Stimulated activated CD4-positive, alpha-beta T cell treated with anti-CD3 and anti-CD28 coated beads, Interleukin-4, amount 100 ng/mL, for 1 hour (primary cell): ENCODE results near the gene NT5C3B.
A peak's percentile ranks its signal among the peaks of the same experiment; 100 is the strongest.
"Not testable (repeated sequence)": the region's sequence is repeated elsewhere in the genome, so short reads cannot be mapped to it uniquely, and the experiment has no call there.

Experiments used
- DNase-seq: peaks from one replicate; pipeline ENCODE4 v3.0.0-alpha.2; 2020

Gene NT5C3B

DNA sequence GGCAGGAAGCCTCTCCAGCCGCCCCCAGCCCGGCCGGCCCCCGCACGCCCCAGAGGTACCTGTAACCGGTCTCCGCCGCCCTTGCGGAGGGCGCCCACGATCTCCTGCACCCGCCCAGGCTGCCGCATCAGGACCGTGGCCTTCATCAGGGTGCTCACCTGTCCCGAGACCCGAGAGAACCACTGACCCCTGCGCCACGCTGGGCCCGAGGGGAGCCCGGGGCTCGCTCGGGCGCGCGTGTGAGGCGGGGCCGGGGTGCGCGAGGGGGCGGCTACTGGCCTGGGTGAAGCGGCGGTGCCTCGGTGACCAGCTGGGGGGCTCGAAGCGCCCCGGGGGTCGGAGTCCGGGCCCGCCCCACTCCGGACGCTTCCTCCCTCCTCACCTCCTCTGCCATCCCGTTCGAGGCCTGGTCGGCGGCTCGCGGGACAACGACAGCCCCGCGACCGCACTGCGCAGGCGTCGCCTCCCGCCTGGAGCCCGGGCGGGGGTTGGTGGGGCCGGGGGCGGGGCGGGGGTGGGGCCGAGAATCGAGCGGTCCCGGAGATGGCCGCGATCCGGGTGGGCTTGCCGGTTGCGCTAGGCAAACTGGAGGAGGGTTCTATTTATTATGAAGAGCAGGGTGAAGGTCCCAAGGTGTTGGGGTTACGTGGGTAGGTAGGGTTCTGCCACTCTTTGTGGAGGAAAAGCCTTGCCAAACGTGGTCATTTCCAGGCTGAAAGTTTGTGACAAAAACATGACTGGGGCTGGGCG, at the start of gene NT5C3B:
TSS of gene NT5C3B (minus strand) at position 433 of the 750 bp plus-strand sequence. CDS start at position 394, 39 bp downstream.
- peak; percentile 60 for DNase-seq

DNA sequence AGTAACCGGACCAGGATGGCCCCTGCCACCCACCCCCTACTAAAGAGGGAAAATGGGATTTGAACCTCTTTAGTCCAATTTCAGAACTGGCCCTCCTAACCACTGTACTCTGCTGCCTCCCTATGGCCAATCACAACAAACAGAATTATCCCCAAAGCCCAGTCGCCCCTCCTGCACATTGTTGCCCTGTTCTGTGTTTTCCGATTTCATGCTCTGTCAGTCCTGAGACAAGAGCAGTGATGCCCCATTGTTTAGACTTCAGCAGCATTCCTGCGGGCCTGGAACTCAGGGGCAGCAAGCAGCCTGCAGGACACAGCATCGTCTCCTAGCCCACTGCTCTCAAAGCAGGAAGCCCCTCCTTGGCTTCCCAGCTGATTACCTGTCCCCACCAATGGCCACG, 49.7 kb upstream of the NT5C3B start:
- DNase-seq, result no peak

DNA sequence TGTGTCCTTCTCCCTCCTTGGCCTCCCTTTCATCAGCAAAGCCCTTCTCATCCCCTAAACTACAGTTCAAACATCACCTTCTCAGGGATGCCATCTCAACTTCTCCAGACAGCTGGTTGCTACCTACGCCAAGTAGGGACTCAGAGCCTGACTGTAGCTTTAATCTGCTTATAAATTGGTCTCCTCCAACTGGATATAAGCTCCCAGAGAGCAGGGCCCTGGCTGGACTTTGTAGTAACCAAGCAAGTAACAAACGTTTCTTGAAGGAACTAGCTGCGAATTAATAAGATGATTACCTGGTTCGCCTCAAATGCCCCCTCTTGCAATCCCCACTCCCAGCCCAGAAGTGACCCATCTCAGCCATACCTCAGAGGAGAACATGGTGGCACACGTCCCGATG, 46.7 kb upstream of the NT5C3B start:
- DNase-seq, result no peak

DNA sequence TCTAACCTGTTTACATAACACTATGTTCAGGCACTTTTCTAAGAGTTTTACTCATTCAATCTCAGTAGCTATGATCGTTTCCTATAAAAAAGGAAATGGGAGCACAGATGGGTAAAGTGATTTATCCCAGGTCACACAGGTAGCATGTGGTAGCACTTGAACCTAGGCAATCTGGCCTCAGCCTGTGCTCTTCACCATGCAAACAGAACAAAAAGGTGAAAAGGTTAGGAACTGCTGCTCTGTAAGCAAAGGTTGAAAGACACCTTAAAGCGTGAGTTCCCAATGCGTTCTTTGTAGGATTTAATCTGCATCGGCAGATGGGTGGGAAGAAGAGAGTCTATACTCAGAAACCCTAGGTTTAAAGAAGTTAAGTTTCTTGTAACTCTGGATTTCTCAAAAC, 44.1 kb upstream of the NT5C3B start:
- DNase-seq, result no peak

DNA sequence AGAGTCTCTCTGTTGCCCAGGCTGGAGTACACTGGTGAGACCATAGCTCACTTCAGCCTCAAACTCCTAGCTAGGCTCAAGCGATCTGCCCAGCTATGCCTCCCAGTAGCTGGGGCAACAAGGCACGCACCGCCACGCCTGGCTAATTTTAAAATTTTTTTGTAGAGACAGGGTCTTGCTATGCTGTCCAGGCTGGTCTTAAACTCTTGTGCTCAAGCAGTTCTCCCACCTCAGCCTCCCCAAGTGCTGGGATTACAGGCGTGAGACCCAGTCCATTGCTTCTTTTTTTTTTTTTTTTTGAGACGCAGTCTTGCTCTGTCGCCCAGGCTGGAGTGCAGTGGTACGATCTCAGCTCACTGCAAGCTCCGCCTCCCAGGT, 38.2 kb upstream of the NT5C3B start:
- DNase-seq, result not testable (repeated sequence)

GRCh38 chr17:41873559-41874292, 37.7 kb upstream of the NT5C3B start:
- DNase-seq, result no peak

- DNase-seq, result no peak
These were observed 35.8 kb upstream of the NT5C3B start for GRCh38 chr17:41871789-41872188.

DNA sequence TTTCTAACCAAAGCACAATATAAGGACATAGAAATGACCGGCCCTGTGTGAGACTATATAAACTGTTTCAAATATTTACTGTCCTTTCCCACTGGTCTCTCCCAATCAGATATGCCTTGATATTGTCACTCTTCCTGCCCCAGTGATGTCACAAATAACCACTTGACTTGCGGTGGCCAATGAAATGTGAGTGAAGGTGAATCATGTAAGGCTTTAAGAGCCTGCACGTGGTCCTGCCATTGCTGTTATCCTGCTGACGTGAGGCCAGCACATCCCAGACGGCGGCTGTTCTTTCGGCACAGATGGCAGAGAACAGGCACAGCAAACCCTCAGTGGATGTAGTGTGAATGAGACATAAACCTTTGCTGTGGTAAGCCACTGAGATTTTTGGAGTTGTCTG, 34.6 kb upstream of the NT5C3B start:
- DNase-seq, result no peak

DNA sequence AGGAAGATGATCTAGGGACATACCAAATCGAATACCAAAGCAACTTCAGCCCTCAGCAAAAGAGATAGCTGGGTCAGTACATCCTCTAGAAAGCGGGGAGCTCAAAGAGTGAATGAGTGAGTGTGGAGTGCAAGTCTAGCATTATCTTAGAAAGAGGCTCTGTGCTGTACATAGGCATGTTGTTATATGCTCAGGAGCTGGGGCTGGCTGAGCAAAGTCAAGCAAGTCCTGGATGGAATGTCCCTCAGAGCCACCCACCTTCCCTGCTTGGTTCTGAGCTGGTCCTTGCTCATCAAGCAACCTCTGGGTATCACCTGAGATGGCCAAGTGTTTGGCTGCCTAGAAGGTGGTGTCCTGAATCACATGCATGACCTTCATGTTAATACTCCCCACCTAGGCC, 34.1 kb upstream of the NT5C3B start:
- no peak for DNase-seq

DNA sequence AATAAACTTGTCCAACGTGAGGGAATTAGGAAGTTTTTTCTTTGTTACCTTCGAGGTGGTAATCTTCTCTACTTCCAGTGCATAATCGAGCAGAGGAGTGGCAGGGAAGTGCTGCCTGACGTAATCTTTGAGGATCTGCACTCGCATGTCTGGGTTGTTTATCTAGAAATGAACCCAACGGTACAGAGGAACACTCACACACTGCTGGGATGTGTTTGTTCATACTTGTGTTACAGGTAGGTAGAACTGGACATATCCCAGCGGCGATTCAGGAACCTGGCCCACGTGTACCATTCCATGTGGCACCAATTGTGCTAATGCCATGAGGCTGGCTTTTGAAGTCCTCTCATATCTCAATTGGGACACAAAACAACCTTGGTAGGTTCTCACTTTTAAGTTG, 33.4 kb upstream of the NT5C3B start:
- DNase-seq, result no peak

DNA sequence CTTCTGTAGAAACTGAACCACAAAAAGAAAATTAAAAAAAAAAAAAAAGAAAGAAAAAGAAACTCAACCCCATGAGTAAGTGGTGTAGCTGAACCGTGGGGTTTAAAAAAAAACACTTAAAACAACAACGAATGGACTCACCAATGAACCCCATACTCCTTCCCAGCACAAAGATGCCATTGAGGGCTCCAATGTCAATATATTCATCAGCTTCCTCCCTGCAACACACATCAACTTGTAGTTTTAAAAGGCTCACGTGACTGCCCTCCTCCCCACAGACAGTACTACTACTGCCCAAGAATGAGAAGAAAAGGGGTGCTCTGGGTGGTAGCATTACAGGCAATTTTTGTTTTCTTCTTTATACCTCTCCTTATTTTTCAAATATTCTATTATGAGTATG, 32.5 kb upstream of the NT5C3B start:
- no peak for DNase-seq

DNA sequence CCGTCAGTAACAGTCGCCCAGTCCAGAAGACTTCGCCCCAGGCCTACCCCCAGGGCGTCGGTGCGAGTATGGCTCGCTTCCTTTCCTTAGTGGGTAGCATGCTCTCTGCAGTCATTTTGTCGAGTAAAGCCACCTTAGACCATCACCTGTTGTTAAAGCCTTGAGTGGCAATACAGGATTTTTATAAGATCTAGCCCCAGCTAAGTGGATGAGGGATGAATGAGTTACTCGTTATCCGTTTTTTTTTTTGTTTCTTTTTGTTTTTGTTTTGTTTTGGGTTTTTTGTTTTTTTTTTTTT, 29.5 kb upstream of the NT5C3B start:
- no peak for DNase-seq

DNA sequence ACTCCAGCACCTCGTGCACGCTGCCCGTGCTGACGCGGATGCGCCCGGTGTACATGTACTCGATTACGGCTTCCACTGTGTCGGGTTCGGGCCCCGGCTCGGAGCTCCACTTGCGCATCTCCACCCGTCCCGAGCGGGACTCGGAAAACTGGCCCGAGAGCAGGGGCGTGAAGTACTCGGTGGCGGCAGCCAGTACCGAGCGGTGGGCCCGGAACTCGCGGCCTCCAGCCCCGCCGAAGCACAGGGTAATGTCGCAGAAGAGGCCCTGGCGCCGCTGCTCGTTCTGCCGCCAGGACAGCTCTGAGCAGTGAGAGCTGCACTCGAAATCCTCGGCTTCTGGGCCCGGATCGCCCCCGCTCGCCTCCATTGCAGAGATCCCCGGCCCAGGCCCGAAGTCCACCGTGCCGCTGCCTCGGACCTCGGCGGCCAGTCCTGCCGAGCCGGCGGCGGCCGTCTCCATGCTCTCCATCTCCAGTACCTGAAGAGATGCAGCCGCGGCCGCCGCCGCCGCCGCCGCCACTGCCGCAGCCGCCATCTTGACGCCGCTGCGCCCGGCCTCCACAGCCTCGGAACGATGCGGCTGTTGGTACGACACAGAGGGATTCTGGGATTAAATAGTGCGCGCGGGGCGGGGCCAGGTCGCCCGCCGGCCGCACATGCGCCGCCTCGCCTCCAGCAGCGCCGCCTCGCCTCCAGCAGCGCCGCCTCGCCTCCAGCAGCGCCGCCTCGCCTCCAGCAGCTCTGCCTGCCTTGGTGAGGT, 29.0 kb upstream of the NT5C3B start, which contains the start of gene KLHL11:
TSS of gene KLHL11 (minus strand) at position 588 of the 760 bp plus-strand sequence. CDS start at position 535, 53 bp downstream.
- DNase-seq, result peak; percentile 89

DNA sequence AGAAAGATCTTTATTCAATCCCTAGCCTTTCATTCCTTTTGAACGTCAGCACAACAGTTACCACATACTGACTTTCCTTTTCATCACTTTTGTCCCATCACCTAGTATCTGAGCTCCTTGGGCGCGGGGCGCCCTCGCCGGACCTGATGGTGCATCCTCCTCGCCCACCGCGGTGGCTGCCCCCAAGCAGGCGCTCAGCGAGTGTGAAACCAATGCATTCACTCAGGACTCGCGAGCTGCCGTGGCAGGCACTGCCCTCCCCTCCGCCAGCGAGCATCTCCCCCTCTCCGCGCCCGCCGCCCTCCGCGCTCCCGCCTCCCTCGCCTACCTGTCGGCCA, 28.4 kb upstream of the NT5C3B start:
- DNase-seq, result no peak

DNA sequence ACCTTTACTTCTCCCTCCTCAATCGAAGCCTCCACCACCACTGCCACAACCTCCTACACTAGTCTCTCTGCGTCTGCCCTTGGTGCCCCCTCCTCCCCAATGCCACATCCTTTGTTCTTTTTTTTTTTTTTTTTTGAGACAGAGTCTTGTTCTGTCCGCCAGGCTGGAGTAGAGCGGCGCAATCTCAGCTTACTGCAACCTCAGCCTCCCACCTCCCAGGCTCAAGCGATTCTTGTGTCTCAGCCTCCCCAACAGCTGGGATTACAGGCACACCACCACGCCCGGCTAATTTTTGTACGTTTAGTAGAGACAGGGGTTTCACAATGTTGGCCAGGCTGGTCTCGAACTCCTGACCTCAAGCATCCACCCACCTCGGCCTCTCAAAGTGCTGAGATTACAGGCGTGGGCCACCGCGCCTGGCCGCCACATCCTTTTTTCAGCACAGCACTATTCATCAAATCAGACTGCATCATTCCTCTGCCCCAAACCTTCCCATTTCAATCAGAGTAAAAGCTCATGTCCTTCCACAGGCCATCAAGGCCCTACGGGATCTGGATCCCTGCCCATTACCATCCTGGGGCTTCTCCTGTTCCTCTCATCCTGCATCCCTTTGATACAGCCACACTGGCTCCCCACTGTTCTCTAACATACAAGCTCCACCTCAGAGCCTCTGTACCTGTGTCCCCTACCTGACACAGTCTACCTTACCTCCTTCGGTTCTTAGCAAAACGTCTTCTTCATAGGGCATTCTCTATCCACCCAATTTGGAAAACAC, 27.2 kb upstream of the NT5C3B start:
- peak; percentile 7 for DNase-seq

DNA sequence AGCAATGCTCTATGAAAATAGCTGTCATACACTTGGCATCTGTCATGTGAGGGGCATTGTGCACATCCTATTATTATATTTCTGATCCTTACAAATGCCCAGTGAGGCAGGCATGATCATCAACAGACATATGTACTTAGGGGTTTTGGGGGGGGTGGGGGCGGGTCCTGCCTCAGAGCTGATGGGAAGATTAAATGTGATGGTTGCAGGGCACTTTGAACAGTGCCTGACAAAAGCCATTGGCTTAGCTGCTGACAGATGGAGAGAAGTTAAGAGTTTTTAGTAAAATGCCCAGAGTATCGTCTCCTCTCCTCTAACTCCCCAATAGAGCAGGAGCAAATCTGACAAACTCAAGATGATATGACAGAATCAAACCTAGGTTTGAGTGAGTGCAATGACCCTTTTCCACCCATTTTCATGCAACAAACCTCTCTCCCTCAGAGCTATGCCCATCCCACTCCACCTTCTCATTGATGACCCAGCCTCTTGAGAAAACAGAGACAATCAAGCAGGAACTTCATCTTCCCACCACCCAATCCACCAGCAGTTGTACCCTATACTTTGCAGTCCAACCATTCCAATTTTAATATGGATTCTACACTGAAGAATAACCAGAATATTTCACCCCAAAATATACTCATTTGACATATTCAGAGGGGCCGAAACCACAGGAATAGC, 24.4 kb upstream of the NT5C3B start:
- no peak for DNase-seq

- not testable (repeated sequence) for DNase-seq
These were observed 15.3 kb upstream of the NT5C3B start for GRCh38 chr17:41851382-41851781.

DNA sequence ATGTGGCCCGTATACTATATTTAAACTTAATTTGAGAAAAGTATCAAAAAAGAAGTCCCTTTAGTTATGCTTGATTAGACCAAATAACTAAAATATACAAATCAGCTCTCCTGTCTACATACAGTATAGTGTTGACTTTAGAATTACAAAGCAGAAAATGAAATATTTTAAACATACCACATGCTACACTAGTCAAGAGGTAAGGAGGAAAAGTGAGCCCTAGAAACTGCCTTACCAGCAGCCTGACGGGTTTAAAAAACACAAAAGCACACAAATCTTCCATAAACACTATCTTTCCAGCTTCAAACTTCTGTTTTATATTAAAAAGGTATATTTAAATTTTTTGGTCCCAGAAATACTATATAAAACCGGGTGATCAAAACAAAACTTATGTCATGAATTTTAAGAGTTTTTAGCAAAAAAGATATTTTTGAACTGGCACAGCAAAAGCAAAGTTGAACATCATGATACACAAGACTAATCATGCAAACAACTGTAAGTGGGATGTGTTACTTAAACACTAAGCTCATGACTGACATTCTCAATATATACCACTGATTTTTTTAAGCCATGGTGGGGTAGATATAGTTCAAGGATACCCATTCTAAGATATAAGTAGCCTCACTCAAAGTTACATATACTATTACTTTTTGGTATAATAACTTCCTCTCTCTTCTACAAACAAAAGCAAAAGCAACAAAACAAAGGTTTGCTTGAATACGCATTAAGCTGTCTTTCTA, 13.4 kb upstream of the NT5C3B start:
- no peak for DNase-seq

- no peak for DNase-seq
These were observed 12.8 kb upstream of the NT5C3B start for GRCh38 chr17:41848788-41849187.

- DNase-seq, result no peak
These were observed 8.9 kb upstream of the NT5C3B start for GRCh38 chr17:41844971-41845370.

DNA sequence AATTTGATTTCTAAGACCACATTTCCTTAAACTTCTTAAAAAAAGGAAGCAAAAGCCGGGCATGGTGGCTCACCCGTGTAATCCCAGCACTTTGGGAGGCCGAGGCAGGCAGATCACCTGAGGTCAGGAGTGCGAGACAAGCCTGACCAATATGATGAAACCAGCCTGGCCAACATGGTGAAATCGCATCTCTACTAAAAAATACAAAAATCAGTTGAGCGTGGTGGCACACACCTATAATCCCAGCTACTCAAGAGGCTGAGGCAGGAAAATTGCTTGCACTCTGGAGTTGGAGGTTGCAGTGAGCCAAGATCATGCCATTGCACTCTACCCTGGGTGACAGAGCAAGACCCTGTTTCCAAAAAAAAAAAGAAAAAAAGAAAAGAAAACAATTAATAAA, 4.7 kb upstream of the NT5C3B start:
- DNase-seq, result not testable (repeated sequence)

DNA sequence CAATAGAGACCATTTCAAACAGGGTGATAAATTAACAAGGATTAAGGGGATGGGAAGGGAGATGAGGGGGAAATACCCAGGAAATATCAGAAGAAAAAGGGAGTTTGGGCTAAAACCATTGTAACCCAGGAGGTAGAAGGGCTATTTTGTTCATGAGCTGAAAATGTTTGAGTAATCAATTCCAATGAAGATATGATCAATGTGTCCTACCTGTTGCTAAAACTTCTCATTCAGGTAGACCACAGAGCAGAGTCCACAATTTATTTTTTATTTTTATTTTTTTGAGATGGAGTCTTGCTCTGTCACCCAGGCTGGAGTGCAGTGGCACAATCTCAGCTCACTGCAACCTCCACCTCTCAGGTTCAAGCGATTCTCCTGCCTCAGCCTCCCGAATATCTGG, 3.4 kb upstream of the NT5C3B start:
- DNase-seq, result not testable (repeated sequence)
